Upper lobe of left lung (tissue), 6 donors: ENCODE results near the gene NLGN1. TPM values are rescaled to one million over a fixed set of nuclear protein-coding genes. Genes with fewer than 3 reads are reported as not detected.
A peak's percentile ranks its signal among the peaks of the same experiment; 100 is the strongest.

ENCODE experiments used
- ATAC-seq, 2 donors: fragments of 200-7000 bp; cut with Tn5 transposase; one replicate each; pipeline ENCODE4 v1.9.1; 2022; ENCODE audit warnings: mild to moderate bottlenecking in 2 of 2, moderate library complexity in 2 of 2; ENCODE audit not compliant: low FRiP score in 2 of 2
- DNase-seq, 2 donors: peaks; one replicate each; pipeline ENCODE4 v3.0.0-alpha.2; 2019 to 2020
- H3K27ac ChIP-seq, 4 donors: fragments of 200-600 bp; sonication (generic); one replicate each; pipeline ENCODE4 v1.5.1; 2016 to 2019
- H3K27me3 ChIP-seq, 4 donors: fragments of 200-600 bp; sonication (generic); one replicate each; pipeline ENCODE4 v1.5.1; 2017 to 2019
- H3K36me3 ChIP-seq, 4 donors: fragments of 200-600 bp; sonication (generic); one replicate each; pipeline ENCODE4 v1.5.1; 2016 to 2019
- H3K4me1 ChIP-seq, 4 donors: fragments of 200-600 bp; sonication (generic); one replicate each; pipeline ENCODE4 v1.5.1; 2018 to 2019
- H3K4me3 ChIP-seq, 4 donors: fragments of 200-600 bp; sonication (generic); one replicate each; pipeline ENCODE4 v1.5.1; 2017 to 2019; ENCODE audit warnings: mild to moderate bottlenecking in 2 of 4, moderate library complexity in 1 of 4
- H3K9me3 ChIP-seq, 4 donors: fragments of 200-600 bp; sonication (generic); one replicate each; pipeline ENCODE4 v1.5.1; 2018 to 2019
- EP300 ChIP-seq, 4 donors: sonication (generic); formaldehyde crosslinking; IDR thresholded peaks; one replicate each; pipeline ENCODE4 v1.5.1; 2017; ENCODE audit warnings: antibody characterized with exemption in 4 of 4, control low read depth in 2 of 4
- POLR2A ChIP-seq, 4 donors: fragments of 450-650 bp; IDR thresholded peaks; one replicate each; pipeline ENCODE4 v1.5.1; 2016 to 2017; ENCODE audit warnings: antibody characterized with exemption in 4 of 4, mild to moderate bottlenecking in 2 of 4
- POLR2AphosphoS5 ChIP-seq, 2 donors: sonication (generic); formaldehyde crosslinking; IDR thresholded peaks; one replicate each; pipeline ENCODE4 v1.5.1; 2017; ENCODE audit warnings: antibody characterized with exemption in 2 of 2
- WGBS, 2 donors: methylation state at CpG; one replicate each; pipeline ENCODE4 v1.1.5; 2017 to 2018; 5-methylcytosine and 5-hydroxymethylcytosine counted together
- total RNA-seq, 6 donors: library from RNA; depleted of rRNA in 4 of 6; stranded (reverse); fragments of >200 nt in 4 of 6; gene quantifications; one replicate each; pipeline versions ENCODE4 v1.1.0 to v1.2.1, GENCODE V29; 2016 to 2021
- TF ChIP-seq, protein P1 (sequence below), 6 experiments: fragments of 450-650 bp in 4 of 6; fragments of 200-600 bp in 2 of 6; sonication (generic) in 2 of 6; IDR thresholded peaks; one replicate each; pipeline ENCODE4 v1.5.1; 2016 to 2019; ENCODE audit warnings: antibody characterized with exemption in 6 of 6
- donor health status: DM: no; HTN: no; CAD: no; lungs with moderate emphysema.
- donor health status: DM: no; HTN: yes; CAD: no; lungs with severe emphysema.

NLGN1 gene
- total RNA-seq, 6 donors from 2014 or later, result under 0.01 to 3.5 (median 1.9) TPM

- no peaks in the 10 kb centered on the region for H3K36me3 ChIP-seq
- ATAC-seq (no peak), DNase-seq (no peak)
- no peaks in the 10 kb centered on the region for H3K9me3 ChIP-seq
- H3K4me3 ChIP-seq, result no peak overlapping the region
- TF ChIP-seq POLR2AphosphoS5 (IDR thresholded peaks at IDR 0.05) (no peak), POLR2A (IDR thresholded peaks at IDR 0.05) (no peak), EP300 (IDR thresholded peaks at IDR 0.05) (no peak)
- TF ChIP-seq, protein P1, sequence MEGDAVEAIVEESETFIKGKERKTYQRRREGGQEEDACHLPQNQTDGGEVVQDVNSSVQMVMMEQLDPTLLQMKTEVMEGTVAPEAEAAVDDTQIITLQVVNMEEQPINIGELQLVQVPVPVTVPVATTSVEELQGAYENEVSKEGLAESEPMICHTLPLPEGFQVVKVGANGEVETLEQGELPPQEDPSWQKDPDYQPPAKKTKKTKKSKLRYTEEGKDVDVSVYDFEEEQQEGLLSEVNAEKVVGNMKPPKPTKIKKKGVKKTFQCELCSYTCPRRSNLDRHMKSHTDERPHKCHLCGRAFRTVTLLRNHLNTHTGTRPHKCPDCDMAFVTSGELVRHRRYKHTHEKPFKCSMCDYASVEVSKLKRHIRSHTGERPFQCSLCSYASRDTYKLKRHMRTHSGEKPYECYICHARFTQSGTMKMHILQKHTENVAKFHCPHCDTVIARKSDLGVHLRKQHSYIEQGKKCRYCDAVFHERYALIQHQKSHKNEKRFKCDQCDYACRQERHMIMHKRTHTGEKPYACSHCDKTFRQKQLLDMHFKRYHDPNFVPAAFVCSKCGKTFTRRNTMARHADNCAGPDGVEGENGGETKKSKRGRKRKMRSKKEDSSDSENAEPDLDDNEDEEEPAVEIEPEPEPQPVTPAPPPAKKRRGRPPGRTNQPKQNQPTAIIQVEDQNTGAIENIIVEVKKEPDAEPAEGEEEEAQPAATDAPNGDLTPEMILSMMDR (IDR thresholded peaks at IDR 0.05), result no peak
- H3K4me1 ChIP-seq, result no peaks in the 10 kb centered on the region
- WGBS, 2 donors, result 62 to 100% methylated on average over 2 of the region's 2 CpGs
- H3K27ac ChIP-seq, result no peak overlapping the region
- no peaks in the 10 kb centered on the region for H3K27me3 ChIP-seq
Measured at GRCh38 chr3:173639098-173639497, 241.6 kb downstream of the NLGN1 start.

DNA sequence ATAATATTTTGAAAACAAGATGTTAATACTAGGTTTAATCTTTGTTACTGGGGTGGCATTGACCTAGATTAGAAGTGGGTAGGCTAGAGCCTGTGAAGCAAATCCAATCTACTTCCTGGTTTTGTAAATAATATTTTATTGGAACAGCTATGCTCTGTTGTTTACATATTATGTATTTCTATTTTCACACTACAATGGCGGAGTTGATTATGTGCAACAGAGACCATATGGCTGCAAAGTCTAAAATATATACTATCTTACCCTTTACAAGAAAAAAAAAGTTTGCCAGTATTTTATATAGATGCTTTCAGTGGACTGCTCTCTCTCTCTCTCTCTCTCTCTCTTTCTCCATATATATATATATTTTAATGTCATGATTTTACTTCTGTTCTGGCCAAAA, 244.2 kb downstream of the NLGN1 start:
- 81 to 82% methylated on average over 1 of the region's 1 CpG for WGBS, 2 donors
- DNase-seq (no peak), ATAC-seq (no peak)
- no peaks in the 10 kb centered on the region for H3K36me3 ChIP-seq
- no peak overlapping the region for H3K4me3 ChIP-seq
- no peak overlapping the region for H3K27ac ChIP-seq
- no peaks in the 10 kb centered on the region for H3K9me3 ChIP-seq
- H3K4me1 ChIP-seq, result no peaks in the 10 kb centered on the region
- no peaks in the 10 kb centered on the region for H3K27me3 ChIP-seq
- TF ChIP-seq POLR2AphosphoS5 (IDR thresholded peaks at IDR 0.05) (no peak), POLR2A (IDR thresholded peaks at IDR 0.05) (no peak)

DNA sequence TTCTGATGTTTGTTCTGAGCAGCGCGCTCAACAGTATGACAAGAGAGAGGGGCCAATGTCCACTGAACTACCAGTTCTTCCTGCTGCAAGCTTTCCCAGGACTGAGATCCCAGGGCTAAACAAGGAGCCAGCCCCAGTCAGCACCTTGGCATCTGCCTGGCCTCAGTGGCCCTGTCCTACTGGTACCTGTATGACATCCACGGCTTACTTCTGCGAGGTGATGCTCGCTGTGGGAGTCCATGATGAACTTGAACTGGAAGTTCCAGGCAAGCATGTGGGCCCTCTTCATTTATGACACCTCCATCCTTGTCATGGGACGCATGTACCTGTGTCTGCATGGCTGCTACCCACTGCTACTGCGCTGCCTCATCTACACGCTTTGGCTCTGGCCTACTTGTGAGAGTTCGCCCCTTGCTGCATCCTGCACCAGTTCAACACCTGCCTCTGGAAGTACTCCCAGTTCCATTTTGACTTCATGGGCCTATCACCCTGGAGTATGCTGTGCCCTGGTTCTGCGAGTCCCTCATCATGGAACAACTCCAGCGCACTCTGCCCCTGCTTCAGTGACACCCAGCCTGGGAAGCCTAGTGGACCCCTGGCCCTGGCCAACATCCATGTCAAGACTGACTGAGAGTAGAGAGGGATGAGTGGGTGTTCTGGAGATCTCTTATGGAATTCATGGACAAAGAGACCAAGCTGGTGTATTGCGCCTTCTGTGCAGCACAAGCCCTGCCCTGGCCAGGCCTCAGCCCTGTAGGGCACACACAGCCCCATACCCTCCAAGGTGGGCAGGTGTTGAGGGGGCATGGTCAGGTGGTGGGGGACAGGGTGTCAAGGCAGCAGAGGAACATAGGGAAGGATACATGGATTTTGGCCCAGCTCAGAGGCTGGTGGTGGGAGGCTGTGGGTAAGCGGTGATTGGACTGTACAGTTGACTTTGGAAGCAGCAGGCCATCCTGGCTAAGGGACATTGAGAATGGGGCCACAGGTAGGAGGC, 246.8 kb downstream of the NLGN1 start:
- no peak overlapping the region for H3K27ac ChIP-seq
- no peaks in the 10 kb centered on the region for H3K27me3 ChIP-seq
- ATAC-seq, result peak; percentile 24 to 53
- DNase-seq, result peak in 1 of 2 donors; percentile 11
- H3K4me1 ChIP-seq, result no peaks in the 10 kb centered on the region
- TF ChIP-seq POLR2A (IDR thresholded peaks at IDR 0.05) (no peak), POLR2AphosphoS5 (IDR thresholded peaks at IDR 0.05) (no peak), EP300 (IDR thresholded peaks at IDR 0.05) (no peak)
- TF ChIP-seq, protein P1 (IDR thresholded peaks at IDR 0.05), result no peak
- H3K9me3 ChIP-seq, result no peaks in the 10 kb centered on the region
- no peaks in the 10 kb centered on the region for H3K36me3 ChIP-seq
- H3K4me3 ChIP-seq, result no peak overlapping the region
- 97 to 100% methylated on average over 9 to 13 of the region's 13 CpGs for WGBS, 2 donors

GRCh38 chr3:173650596-173650995, 253.1 kb downstream of the NLGN1 start:
- Histone ChIP-seq H3K36me3 (no peaks in the 10 kb centered on the region), H3K9me3 (no peaks in the 10 kb centered on the region), H3K27me3 (no peaks in the 10 kb centered on the region), H3K4me3 (no peak overlapping the region), H3K27ac (no peak overlapping the region), H3K4me1 (no peaks in the 10 kb centered on the region)
- no peak for TF ChIP-seq POLR2AphosphoS5 (IDR thresholded peaks at IDR 0.05)
- no peak for TF ChIP-seq POLR2A (IDR thresholded peaks at IDR 0.05)
- TF ChIP-seq, protein P1 (IDR thresholded peaks at IDR 0.05), result no peak
- TF ChIP-seq EP300 (IDR thresholded peaks at IDR 0.05), result no peak
- ATAC-seq (no peak), DNase-seq (no peak)
- 70 to 82% methylated on average over 1 of the region's 1 CpG for WGBS, 2 donors

DNA sequence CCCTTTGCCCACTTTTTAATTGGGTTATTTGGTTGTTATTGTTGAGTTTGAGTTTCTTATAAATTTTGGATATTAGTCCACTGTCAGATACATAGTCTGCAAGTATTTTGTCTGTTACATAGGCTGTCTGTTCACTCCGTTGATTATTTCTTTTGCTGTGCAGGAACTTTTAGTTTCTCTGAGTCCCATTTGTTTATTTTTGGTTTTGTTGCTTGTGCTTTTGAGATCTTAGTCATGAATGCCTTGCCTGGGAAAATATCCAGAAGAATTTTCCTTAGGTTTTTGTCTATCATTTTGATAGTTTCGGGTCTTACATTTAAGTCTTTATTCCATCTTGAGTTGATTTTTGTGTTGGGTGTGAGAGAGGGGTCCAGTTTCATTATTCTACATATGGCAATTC, 254.5 kb downstream of the NLGN1 start:
- TF ChIP-seq POLR2AphosphoS5 (IDR thresholded peaks at IDR 0.05), result no peak
- TF ChIP-seq, protein P1 (IDR thresholded peaks at IDR 0.05), result no peak
- no peak for TF ChIP-seq POLR2A (IDR thresholded peaks at IDR 0.05)
- TF ChIP-seq EP300 (IDR thresholded peaks at IDR 0.05), result no peak
- no peak overlapping the region for H3K4me3 ChIP-seq
- DNase-seq, result no peak
- H3K36me3 ChIP-seq, result no peaks in the 10 kb centered on the region
- H3K4me1 ChIP-seq, result no peaks in the 10 kb centered on the region
- no peak for ATAC-seq
- H3K27ac ChIP-seq, result no peak overlapping the region
- 86% methylated on average over 2 of the region's 2 CpGs for whole genome bisulfite sequencing, 2 donors
- H3K9me3 ChIP-seq, result no peaks in the 10 kb centered on the region
- H3K27me3 ChIP-seq, result no peaks in the 10 kb centered on the region
